OCI-LY1 (cell line): ENCODE measurements around the gene GNAQ.

Experiments used
- CTCF ChIP-seq: fragments of 200-600 bp; sonication (generic), shearing (Covaris generic); IDR thresholded peaks from 2 replicates; pipeline ENCODE4 v1.5.1; 2017; ENCODE audit warnings: mild to moderate bottlenecking, antibody characterized with exemption, low read length, moderate library complexity, mixed read lengths
- EZH2 ChIP-seq: fragments of 200-600 bp; sonication (generic), shearing (Covaris generic); IDR thresholded peaks from 2 replicates; pipeline ENCODE4 v1.8.0; 2017; ENCODE audit warnings: borderline replicate concordance, mixed run types, mild to moderate bottlenecking, antibody characterized with exemption, low read length, moderate library complexity, mixed read lengths

- TF ChIP-seq CTCF, result no peak
- no peak for TF ChIP-seq EZH2
Measured at GRCh38 chr9:78015241-78015640, 16.4 kb downstream of the GNAQ start.
